ENCODE data around the gene SPSB4.

Gene SPSB4

GRCh38 chr3:141083836-141084649 is 32.9 kb downstream of the SPSB4 start:
- Histone ChIP-seq H3K4me1 (ENCODE audit: control insufficient read depth, insufficient read depth, low read length, poor library complexity, severe bottlenecking) (no peaks in the 10 kb centered on the region), H3K27ac (ENCODE audit: insufficient read depth, low read length, poor library complexity, severe bottlenecking) (no peak overlapping the region), H3K36me3 (ENCODE audit: control insufficient read depth, insufficient read depth, low read length) (no peaks in the 10 kb centered on the region), H3K4me3 (ENCODE audit: insufficient read depth, low read depth, low read length, poor library complexity, severe bottlenecking) (no peak overlapping the region), H3K9me3 (ENCODE audit: control insufficient read depth, low read length) (no peaks in the 10 kb centered on the region), H3K27me3 (replicated peaks; ENCODE audit: control insufficient read depth, insufficient read depth, low read length, poor library complexity, severe bottlenecking) (no peaks in the 10 kb centered on the region)
- DNase-seq, result no peak

DNA sequence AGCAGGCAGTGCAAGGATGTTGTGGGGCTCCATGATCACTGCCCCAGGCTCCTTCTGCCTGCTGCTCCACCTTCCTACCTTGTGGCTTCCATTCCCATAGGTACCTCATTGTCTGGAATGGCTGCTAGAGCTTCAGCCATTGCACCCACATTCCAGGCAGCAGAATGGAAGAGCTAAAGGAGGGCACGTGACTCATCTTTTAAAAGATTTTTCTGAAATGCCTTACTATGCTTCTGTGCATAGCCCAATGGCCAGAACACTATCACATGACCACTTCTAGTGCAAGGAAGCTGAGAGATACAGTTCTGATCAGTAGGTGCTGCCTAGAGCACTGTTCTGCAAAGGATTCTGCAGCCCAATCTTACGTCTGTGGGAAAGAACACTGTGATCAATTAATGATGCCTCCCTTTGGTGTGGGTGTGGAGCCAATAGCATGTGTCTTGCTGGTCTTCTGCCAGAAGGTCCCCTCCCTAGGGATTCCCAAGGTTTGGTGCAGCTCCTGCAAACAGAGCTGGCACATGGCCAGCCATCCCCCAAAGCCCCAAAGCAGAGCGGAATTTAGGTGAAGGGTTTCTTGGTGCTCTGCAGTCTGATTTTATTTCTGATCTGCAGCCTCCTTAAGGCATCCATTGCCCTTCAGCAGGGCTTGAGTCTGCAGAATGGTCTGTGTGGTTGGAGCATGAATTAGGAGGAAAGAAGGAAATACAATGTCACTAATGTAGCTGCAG is 34.4 kb downstream of the SPSB4 start:
- no peaks in the 10 kb centered on the region for H3K36me3 ChIP-seq (ENCODE audit: control insufficient read depth, insufficient read depth, low read length)
- H3K27ac ChIP-seq (ENCODE audit: insufficient read depth, low read length, poor library complexity, severe bottlenecking), result no peak overlapping the region
- H3K4me3 ChIP-seq (ENCODE audit: insufficient read depth, low read depth, low read length, poor library complexity, severe bottlenecking), result no peak overlapping the region
- DNase-seq, result no peak
- no peaks in the 10 kb centered on the region for H3K4me1 ChIP-seq (ENCODE audit: control insufficient read depth, insufficient read depth, low read length, poor library complexity, severe bottlenecking)
- no peaks in the 10 kb centered on the region for H3K27me3 ChIP-seq (replicated peaks; ENCODE audit: control insufficient read depth, insufficient read depth, low read length, poor library complexity, severe bottlenecking)
- H3K9me3 ChIP-seq (ENCODE audit: control insufficient read depth, low read length), result no peaks in the 10 kb centered on the region

DNA sequence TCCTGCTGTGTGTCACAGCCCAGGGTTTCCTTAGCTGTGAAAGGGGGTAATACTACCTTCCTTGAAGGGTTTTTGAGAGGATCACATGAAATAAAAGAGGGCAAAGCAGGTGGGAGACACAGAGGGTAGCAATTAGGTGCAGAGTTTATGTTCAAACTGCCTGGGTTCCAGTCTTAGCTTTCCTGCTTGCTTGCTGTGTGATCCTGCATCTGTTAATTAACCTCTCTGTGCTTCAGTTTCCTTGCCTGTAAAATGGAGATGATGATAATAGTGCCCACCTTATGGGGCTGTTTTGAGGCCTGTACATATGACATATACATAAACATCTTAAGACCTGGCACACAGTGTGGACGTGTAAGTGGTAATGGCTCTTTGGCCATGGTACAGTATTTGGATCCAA is 35.0 kb downstream of the SPSB4 start:
- H3K27me3 ChIP-seq (replicated peaks; ENCODE audit: control insufficient read depth, insufficient read depth, low read length, poor library complexity, severe bottlenecking), result no peaks in the 10 kb centered on the region
- H3K4me1 ChIP-seq (ENCODE audit: control insufficient read depth, insufficient read depth, low read length, poor library complexity, severe bottlenecking), result no peaks in the 10 kb centered on the region
- no peak overlapping the region for H3K27ac ChIP-seq (ENCODE audit: insufficient read depth, low read length, poor library complexity, severe bottlenecking)
- no peak overlapping the region for H3K4me3 ChIP-seq (ENCODE audit: insufficient read depth, low read depth, low read length, poor library complexity, severe bottlenecking)
- no peaks in the 10 kb centered on the region for H3K36me3 ChIP-seq (ENCODE audit: control insufficient read depth, insufficient read depth, low read length)
- no peaks in the 10 kb centered on the region for H3K9me3 ChIP-seq (ENCODE audit: control insufficient read depth, low read length)
- no peak for DNase-seq

DNA sequence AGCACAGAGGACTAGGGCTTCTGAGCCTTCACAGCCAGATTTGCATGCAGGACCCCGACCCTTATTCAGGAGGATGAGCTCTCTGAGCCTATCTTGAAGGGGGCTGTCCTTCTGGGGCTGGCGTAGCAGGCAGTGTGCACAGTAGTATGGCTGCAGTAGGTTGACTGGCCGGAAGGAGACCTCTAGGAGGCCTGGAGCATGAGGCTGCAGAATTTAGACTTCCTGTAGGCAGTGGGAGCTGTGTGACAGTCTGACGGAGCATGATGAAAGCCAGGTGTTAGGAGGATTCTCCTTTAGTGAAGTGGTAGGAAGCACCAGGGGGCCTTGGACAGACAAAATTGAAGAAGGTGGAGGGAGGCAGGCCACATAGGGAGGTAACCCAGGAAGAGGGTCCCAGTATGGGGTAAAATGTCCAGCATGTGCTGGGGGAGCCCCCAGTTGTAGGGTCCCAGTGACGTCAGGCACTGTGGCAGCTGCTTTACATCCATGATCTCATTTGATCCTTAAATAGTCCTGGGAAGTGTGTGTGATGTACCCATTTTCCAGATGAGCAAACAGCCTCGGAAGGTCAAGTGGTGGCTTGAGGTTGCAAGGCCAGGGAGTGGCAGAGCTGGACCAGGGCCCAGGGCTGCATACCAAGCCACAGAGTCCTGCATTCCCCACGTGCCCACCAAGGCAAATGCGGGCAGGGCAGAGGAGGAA is 36.1 kb downstream of the SPSB4 start:
- no peak for DNase-seq
- Histone ChIP-seq H3K9me3 (ENCODE audit: control insufficient read depth, low read length) (no peaks in the 10 kb centered on the region), H3K36me3 (ENCODE audit: control insufficient read depth, insufficient read depth, low read length) (no peaks in the 10 kb centered on the region), H3K4me3 (ENCODE audit: insufficient read depth, low read depth, low read length, poor library complexity, severe bottlenecking) (no peak overlapping the region), H3K4me1 (ENCODE audit: control insufficient read depth, insufficient read depth, low read length, poor library complexity, severe bottlenecking) (no peaks in the 10 kb centered on the region), H3K27ac (ENCODE audit: insufficient read depth, low read length, poor library complexity, severe bottlenecking) (no peak overlapping the region), H3K27me3 (replicated peaks; ENCODE audit: control insufficient read depth, insufficient read depth, low read length, poor library complexity, severe bottlenecking) (no peaks in the 10 kb centered on the region)

DNA sequence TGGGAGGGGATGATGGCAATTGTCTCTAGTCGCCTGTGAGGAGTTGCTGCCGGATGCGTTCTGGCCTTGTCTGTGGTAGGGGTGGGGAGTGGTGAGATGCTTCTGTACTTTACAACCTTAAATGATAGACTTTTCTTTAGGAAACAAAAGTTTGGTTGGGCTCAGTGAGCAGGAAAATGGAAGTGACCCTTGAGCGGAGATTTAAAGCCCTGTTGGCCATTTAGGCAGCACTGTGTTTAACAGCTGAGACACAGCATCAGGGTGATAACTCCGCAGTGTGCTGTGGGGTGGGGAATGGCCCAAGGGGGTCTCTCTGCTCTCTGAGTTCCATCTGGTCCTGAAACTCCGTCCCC is 36.6 kb downstream of the SPSB4 start:
- Histone ChIP-seq H3K27ac (ENCODE audit: insufficient read depth, low read length, poor library complexity, severe bottlenecking) (no peak overlapping the region), H3K4me1 (ENCODE audit: control insufficient read depth, insufficient read depth, low read length, poor library complexity, severe bottlenecking) (no peaks in the 10 kb centered on the region), H3K27me3 (replicated peaks; ENCODE audit: control insufficient read depth, insufficient read depth, low read length, poor library complexity, severe bottlenecking) (no peaks in the 10 kb centered on the region), H3K36me3 (ENCODE audit: control insufficient read depth, insufficient read depth, low read length) (no peaks in the 10 kb centered on the region), H3K4me3 (ENCODE audit: insufficient read depth, low read depth, low read length, poor library complexity, severe bottlenecking) (no peak overlapping the region), H3K9me3 (ENCODE audit: control insufficient read depth, low read length) (no peaks in the 10 kb centered on the region)
- no peak for DNase-seq

DNA sequence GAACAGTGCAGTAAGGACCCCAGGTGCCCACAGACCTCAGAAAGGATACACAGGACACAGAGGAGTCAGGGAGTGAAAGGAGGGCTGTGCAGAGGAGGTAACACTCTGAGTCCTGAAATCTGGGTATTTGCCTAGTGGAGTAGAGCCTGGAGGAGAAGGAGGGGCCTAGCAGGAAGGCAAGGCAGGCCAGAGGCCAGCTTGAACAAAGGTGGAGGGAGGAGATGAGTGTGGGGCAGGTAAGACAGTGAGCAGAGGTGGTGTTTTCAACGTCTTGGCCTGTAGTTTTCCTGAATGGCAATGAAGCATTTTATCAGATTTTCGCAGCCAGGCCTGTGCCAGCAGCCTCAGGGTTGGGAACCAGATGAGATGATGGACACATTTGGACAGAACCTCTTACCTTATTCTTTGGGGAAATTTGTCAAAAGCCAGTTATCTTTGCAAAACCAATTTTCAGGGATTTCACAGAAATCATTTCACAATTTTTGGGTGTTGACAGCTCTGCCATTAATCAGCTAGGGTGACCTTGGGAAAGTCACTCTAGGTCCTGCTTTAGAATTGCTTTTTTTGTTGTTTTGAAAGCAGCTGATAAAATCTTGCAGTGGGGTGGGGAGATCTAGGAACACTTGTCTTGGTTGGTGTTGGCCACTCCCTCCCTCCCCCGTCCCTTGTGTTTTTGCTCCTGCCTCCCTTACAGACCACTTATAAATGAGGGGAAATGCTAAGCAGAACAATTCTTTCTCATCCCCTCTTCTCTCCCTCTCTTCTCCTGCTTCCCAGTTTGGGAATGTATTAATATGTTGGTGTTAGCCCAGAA is 38.4 kb downstream of the SPSB4 start:
- no peak overlapping the region for H3K4me3 ChIP-seq (ENCODE audit: insufficient read depth, low read depth, low read length, poor library complexity, severe bottlenecking)
- H3K27me3 ChIP-seq (replicated peaks; ENCODE audit: control insufficient read depth, insufficient read depth, low read length, poor library complexity, severe bottlenecking), result no peaks in the 10 kb centered on the region
- no peaks in the 10 kb centered on the region for H3K4me1 ChIP-seq (ENCODE audit: control insufficient read depth, insufficient read depth, low read length, poor library complexity, severe bottlenecking)
- no peaks in the 10 kb centered on the region for H3K9me3 ChIP-seq (ENCODE audit: control insufficient read depth, low read length)
- no peak overlapping the region for H3K27ac ChIP-seq (ENCODE audit: insufficient read depth, low read length, poor library complexity, severe bottlenecking)
- DNase-seq, result no peak
- no peaks in the 10 kb centered on the region for H3K36me3 ChIP-seq (ENCODE audit: control insufficient read depth, insufficient read depth, low read length)

- H3K27ac ChIP-seq (ENCODE audit: insufficient read depth, low read length, poor library complexity, severe bottlenecking), result no peak overlapping the region
- no peaks in the 10 kb centered on the region for H3K4me1 ChIP-seq (ENCODE audit: control insufficient read depth, insufficient read depth, low read length, poor library complexity, severe bottlenecking)
- DNase-seq, result no peak
- no peaks in the 10 kb centered on the region for H3K36me3 ChIP-seq (ENCODE audit: control insufficient read depth, insufficient read depth, low read length)
- no peak overlapping the region for H3K4me3 ChIP-seq (ENCODE audit: insufficient read depth, low read depth, low read length, poor library complexity, severe bottlenecking)
- no peaks in the 10 kb centered on the region for H3K27me3 ChIP-seq (replicated peaks; ENCODE audit: control insufficient read depth, insufficient read depth, low read length, poor library complexity, severe bottlenecking)
- no peaks in the 10 kb centered on the region for H3K9me3 ChIP-seq (ENCODE audit: control insufficient read depth, low read length)
Measured at GRCh38 chr3:141091426-141091825, 40.3 kb downstream of the SPSB4 start.

GRCh38 chr3:141092663-141093062 is 41.5 kb downstream of the SPSB4 start:
- H3K27me3 ChIP-seq (replicated peaks; ENCODE audit: control insufficient read depth, insufficient read depth, low read length, poor library complexity, severe bottlenecking), result no peaks in the 10 kb centered on the region

DNA sequence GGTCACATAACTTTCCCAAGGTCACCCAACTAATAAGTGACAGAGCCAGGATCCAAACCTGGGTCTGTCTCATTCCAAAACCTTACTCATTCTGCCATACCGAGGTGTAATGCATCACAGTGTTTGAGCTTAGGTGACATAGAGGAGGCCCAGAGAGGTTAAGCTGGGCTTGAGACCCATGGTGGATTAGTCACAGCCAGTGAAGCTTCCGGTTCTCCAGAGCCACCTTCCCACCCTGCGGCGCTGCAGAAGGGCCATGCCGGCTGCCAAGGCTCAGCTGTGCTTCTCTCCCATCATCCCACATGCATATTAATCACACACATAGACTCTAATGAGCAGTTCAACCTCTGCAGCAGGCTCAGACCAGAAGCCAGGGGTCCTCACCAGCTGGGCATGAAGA is 42.2 kb downstream of the SPSB4 start:
- no peak for DNase-seq
- H3K27ac ChIP-seq (ENCODE audit: insufficient read depth, low read length, poor library complexity, severe bottlenecking), result no peak overlapping the region
- no peaks in the 10 kb centered on the region for H3K27me3 ChIP-seq (replicated peaks; ENCODE audit: control insufficient read depth, insufficient read depth, low read length, poor library complexity, severe bottlenecking)
- H3K4me3 ChIP-seq (ENCODE audit: insufficient read depth, low read depth, low read length, poor library complexity, severe bottlenecking), result no peak overlapping the region
- H3K9me3 ChIP-seq (ENCODE audit: control insufficient read depth, low read length), result no peaks in the 10 kb centered on the region
- H3K4me1 ChIP-seq (ENCODE audit: control insufficient read depth, insufficient read depth, low read length, poor library complexity, severe bottlenecking), result no peaks in the 10 kb centered on the region
- no peaks in the 10 kb centered on the region for H3K36me3 ChIP-seq (ENCODE audit: control insufficient read depth, insufficient read depth, low read length)

More at GRCh38 chr3:141092663-141093062, 41.5 kb downstream of the SPSB4 start:
- H3K4me1 ChIP-seq (ENCODE audit: control insufficient read depth, insufficient read depth, low read length, poor library complexity, severe bottlenecking), result no peaks in the 10 kb centered on the region
- H3K27ac ChIP-seq (ENCODE audit: insufficient read depth, low read length, poor library complexity, severe bottlenecking), result no peak overlapping the region
- no peaks in the 10 kb centered on the region for H3K36me3 ChIP-seq (ENCODE audit: control insufficient read depth, insufficient read depth, low read length)
- no peak overlapping the region for H3K4me3 ChIP-seq (ENCODE audit: insufficient read depth, low read depth, low read length, poor library complexity, severe bottlenecking)
- DNase-seq, result no peak
- H3K9me3 ChIP-seq (ENCODE audit: control insufficient read depth, low read length), result no peaks in the 10 kb centered on the region
